Germinal center (tissue), 1 donor: ENCODE measurements around the gene SSBP3.
"Not testable (repeated sequence)": the region's sequence is repeated elsewhere in the genome, so short reads cannot be mapped to it uniquely, and the experiment has no call there.

ENCODE experiments used
- DNase-seq: peaks from one replicate; pipeline ENCODE4 v3.0.0; 2012; ENCODE audit warnings: mixed read lengths, low spot score

The SSBP3 gene

DNA sequence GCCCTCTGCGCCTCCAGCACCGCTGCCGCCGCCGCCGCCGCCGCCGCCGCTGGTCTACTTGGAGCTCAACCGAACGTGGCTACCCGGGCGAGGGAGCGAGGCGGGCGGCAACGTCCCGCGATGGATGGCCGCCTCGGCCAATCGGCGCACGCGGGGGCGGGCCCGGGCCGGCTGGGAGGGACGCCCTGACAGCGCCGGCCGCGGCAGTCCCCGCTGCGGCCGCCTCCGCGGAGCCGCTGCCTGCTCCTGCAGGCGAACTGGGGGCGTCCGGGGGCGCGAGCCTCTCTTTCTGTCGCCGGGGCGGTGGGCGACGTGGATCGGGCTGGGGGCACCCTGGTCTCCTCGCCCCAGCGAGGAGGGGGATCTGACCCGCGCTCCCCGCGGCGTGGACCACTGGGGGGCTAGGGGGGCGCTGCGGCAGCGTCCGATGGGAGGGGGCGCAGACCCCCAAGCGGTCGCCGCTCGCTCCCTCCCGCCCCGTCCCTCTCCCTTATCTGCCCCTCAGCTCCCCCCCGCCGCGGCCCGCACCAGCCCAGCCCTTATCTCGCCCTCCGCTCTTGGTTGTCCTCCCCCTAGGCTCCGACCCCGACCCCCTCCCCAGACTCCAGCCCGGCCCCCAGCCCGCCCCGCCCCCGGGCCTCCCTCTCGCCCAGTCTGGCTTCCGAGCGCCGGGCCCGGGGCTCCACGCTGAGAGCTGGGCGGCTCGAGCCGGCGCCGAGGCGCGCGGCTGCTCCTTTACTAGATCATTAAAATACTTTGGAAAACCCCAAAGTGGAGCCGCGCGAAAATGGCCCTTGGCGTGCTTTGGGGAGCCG is at the start of gene SSBP3:
TSS of gene SSBP3 (minus strand) at position 56 of the 815 bp plus-strand sequence.
- DNase-seq, result peak; percentile 98

GRCh38 chr1:54453509-54453908 is 47.3 kb upstream of the SSBP3 start:
- no peak for DNase-seq

DNA sequence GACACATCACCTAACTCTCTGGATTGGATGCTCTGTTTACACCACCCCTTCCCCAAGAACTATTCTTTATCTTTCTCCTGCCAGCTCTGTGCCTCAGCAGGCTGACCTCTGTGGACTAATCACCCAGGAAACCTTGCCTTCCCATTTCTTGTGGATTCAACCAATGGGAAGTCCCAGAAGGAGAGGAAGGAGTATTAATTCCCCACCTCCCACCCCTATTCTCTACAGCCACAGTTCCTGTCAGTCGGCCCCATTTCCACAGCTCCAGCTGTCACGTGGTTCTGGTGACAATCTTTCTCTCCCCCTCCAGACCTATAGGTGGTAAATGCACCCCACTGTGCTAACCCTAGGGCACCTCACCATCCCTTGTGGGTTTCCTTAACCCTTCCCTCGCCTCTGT is 46.8 kb upstream of the SSBP3 start:
- DNase-seq, result no peak

DNA sequence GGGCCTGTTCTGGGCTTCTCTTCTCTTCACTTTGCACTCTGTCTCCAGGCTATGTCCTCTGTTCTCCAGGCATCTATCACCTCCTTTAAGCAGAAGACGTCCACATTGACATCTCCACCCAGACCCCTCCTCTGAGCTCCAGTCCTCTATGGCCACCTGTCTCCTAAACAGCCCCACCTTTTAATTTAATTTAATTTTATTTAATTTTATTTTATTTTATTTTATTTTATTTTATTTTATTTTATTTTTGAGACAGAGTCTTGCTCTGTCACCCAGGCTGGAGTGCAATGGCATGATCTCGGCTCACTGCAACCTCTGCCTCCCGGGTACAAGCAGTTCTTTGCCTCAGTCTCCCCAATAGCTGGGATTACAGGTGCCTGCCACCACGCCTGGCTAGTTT is 43.2 kb upstream of the SSBP3 start:
- DNase-seq, result not testable (repeated sequence)

DNA sequence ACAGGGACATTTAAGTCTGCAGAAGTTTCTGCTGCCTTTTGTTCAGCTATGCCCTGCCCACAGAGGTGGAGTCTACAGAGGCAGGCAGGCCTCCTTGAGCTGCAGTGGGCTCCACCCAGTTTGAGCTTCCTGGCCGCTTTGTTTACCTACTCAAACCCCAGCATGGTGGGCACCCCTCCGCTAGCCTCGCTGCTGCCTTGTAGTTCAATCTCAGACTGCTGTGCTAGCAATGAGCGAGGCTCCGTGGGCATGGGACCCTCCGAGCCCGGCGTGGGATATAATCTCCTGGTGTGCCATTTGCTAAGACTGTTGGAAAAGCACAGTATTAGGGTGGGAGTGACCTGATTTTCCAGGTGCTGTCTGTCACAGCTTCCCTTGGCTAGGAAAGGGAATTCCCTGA is 42.6 kb upstream of the SSBP3 start:
- not testable (repeated sequence) for DNase-seq

- DNase-seq, result not testable (repeated sequence)
Observed at GRCh38 chr1:54447081-54447480, 40.9 kb upstream of the SSBP3 start.

DNA sequence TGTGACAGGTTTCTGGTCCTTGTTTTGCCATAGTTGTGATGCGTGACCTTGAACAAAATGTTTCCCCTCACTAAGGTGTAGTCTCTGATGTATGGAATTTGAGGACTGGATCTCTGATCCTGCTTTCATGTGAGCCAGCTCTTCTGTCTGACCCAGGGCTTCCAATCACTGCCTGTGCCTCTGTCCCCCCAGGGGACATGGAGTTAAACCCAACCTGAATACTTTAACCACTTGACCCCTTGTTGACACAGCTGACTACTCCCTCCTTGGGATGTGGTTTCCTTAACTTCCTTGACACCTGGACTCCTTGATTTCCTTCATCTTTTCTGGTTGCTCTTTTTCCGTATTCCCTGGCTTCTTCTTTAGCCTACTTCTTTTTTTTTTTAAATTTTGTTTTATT is 36.0 kb upstream of the SSBP3 start:
- no peak for DNase-seq

DNA sequence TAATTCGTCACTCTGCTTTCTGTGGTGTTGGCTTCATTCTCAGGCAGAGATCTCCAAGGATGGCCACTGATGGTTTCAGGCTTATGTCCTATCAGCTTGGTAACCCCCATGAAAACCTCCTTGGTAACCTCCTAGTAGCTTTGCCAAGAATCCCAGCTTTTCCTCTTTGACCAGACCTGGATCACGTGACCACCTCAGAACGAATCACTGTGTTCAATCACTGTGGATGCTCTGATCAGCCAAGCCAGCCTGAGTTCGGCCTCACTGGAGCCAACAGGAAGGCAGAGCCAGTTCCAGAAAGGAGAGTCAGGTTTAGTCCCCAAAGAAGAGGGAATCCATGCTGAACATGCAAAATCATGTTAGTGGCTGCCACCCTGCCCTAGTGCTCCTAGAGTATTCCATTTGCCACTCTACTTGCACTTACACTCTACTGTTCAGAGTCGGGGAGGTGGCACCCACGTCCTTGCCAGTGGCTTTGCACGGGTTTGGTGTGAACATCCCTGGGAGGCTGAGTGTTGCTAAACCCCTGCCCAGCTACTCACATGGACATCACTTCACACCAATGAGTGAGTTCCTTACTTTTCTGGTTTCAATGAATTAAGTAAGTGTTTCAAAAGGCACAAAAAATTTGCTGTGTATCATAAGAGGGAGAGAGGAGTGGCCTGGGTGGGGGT is 33.5 kb upstream of the SSBP3 start:
- no peak for DNase-seq

DNA sequence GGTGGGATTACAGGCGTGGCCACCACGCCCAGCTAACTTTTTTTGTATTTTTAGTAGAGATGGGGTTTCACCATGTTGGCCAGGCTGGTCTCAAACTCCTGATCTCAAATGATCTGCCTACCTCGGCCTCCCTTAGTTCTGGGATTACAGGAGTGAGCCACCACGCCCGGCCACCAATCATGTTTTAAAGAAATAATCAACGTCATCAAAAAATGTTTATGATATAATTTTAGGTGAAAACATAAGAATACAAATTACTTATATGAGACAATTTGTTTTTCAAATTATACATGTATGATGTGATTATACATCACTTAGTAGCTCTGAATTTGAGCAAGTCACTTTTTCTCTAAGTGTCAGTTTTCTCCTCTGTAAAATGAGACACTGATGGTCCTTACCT is 31.6 kb upstream of the SSBP3 start:
- DNase-seq, result no peak

GRCh38 chr1:54436826-54437225 is 30.6 kb upstream of the SSBP3 start:
- DNase-seq, result no peak

- DNase-seq, result no peak
Observed at GRCh38 chr1:54429838-54430237, 23.6 kb upstream of the SSBP3 start.

DNA sequence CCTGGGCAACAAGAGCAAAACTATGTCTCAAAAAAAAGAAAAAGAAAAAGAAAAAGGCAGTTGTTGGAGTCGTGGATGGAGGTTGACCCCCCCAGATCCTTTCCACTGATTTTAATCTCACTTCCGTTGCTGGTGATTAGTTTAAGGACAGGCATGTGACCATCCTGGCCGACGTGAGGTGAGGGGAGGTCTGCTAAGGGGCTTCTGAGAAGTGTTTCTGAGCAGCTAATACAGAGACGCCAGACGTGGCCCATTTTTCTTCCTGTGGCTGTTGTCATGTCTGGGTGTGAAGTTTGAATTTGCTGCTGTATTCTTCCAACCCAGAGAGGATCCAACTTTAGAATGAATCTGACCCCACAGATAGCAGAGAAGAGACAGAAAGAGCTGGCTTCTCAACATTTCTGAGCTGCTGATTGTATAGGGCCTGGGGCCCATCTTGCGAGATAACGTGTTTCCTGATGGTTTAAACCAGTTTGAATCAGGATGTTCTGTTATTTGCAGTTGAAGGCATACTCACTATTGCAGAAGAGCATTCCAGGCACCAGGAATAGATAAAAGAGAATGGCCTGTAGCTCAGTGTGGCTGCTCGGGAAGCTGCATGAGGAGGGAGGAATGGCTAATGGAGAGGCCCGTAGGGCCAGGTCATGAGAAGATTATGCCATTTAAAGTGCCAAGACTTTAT is 22.8 kb upstream of the SSBP3 start:
- no peak for DNase-seq

GRCh38 chr1:54425152-54425584 is 19.0 kb upstream of the SSBP3 start:
- no peak for DNase-seq

GRCh38 chr1:54424398-54424797 is 18.2 kb upstream of the SSBP3 start:
- no peak for DNase-seq

DNA sequence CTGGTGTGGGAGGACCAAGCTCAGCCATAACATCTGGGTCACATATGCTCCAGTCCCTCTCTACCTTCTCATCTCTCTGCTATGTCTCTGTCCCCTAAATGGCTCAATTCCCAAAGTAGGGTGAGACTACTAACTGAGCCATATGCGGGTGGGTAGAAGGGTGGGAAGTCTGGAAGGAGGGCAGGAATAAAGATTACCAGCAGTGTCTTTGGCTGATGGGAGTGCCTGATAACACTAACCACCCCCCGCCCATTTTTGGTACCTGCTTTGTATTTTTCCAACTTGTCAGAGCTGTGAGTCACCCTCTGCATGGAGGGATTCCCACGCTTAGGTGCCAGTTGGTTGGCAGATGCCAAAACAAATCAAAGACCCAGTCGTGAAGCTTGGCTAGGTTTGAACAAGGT is 14.9 kb upstream of the SSBP3 start:
- no peak for DNase-seq

DNA sequence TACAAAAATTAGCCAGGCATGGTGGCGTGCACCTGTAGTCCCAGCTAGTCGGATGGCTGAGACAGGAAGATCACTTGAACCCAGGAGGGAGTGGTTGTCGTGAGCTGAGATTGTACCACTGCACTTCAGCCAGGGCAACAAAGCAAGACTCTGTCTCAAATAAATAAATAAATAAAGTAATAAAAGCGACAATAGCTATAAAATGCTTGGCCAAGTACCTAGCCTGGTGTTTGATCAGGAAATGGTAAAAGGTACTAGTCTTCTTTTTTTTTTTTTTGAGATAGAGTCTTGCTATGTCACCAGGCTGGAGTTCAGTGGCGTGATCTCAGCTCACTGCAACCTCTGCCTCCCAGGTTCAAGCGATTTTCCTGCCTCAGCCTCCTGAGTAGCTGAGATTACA is 12.4 kb upstream of the SSBP3 start:
- DNase-seq, result not testable (repeated sequence)

DNA sequence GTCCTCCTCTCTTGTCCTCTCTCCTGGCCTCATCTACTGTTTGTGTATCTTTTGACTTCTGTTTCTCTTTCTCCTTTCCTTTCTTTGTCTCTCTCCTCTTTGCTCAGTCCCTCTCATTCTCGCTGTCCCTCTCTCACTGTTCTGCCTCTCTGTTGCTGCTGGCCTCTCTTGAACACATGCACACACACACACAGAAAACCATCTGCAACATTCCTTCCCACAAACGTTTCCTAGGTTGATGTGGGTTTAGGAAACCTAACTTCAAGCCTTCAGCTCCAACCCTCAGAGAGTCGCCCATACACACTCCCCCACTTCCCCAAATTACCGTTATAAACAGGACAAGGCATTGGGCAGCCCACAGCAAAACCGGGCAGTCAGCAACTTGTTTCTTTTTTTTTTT is 10.9 kb upstream of the SSBP3 start:
- no peak for DNase-seq

- no peak for DNase-seq
Observed at GRCh38 chr1:54416435-54416834, 10.2 kb upstream of the SSBP3 start.

DNA sequence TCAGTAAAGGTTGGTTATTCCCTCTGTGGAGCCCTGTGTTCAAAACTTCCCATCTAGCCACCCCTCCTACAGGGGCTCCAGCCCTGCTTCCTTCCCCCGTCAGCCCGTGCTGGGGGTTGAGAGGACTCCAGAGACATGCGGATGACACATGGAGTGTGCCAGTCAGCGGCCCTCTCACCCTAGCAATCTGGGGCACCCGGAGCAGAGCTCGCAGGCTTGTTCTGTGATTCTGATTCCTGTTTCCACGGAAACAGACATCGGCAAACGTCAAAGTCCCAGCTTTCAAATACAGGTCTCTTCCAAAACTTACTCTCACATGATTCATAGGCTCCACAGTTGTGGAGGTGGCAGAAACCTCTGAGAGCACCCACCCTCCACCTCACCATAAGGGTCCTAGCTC is 9.8 kb upstream of the SSBP3 start:
- no peak for DNase-seq

- no peak for DNase-seq
Observed at GRCh38 chr1:54415533-54415932, 9.3 kb upstream of the SSBP3 start.

- no peak for DNase-seq
Observed at GRCh38 chr1:54413732-54414131, 7.5 kb upstream of the SSBP3 start.

- DNase-seq, result no peak
Observed at GRCh38 chr1:54413295-54413694, 7.1 kb upstream of the SSBP3 start.

GRCh38 chr1:54410359-54410758 is 4.2 kb upstream of the SSBP3 start:
- no peak for DNase-seq
